Small intestine (tissue), 7 donors: Measurements from ENCODE around the gene TRAPPC12. TPM values are rescaled to one million over a fixed set of nuclear protein-coding genes. Genes with fewer than 3 reads are reported as not detected.

ENCODE experiments used
- DNase-seq, 2 donors: peaks; one replicate each; pipeline versions ENCODE4 v3.0.0 to v3.0.0-alpha.2; 2013
- FAIRE-seq: peaks from 2 replicates; lab custom pipeline; 2012; peaks lifted over from hg19 to GRCh38; lab: Jason Lieb, UNC
- H3K27ac ChIP-seq, 3 donors: one replicate each; pipeline ENCODE4 v1.5.1; 2013; ENCODE audit warnings: low read length in 2 of 3, mild to moderate bottlenecking in 2 of 3, control low read depth in 1 of 3, inconsistent platforms in 1 of 3, low read depth in 1 of 3, moderate library complexity in 1 of 3
- H3K27me3 ChIP-seq, 3 donors: one replicate each; pipeline ENCODE4 v1.6.1; 2013; ENCODE audit warnings: low read length in 3 of 3, inconsistent platforms in 1 of 3; ENCODE audit not compliant: control insufficient read depth in 3 of 3, insufficient read depth in 3 of 3
- H3K36me3 ChIP-seq, 3 donors: one replicate each; pipeline ENCODE4 v1.6.1; 2013; ENCODE audit warnings: low read length in 3 of 3, inconsistent platforms in 1 of 3, low read depth in 1 of 3, mild to moderate bottlenecking in 1 of 3, moderate library complexity in 1 of 3; ENCODE audit not compliant: control insufficient read depth in 3 of 3, insufficient read depth in 2 of 3
- H3K4me1 ChIP-seq, 3 donors: one replicate each; pipeline ENCODE4 v1.6.1; 2013; ENCODE audit warnings: low read length in 2 of 3, inconsistent platforms in 1 of 3, low read depth in 1 of 3, mild to moderate bottlenecking in 1 of 3, moderate library complexity in 1 of 3; ENCODE audit not compliant: control insufficient read depth in 3 of 3, insufficient read depth in 2 of 3
- H3K4me3 ChIP-seq, 3 donors: one replicate each; pipeline ENCODE4 v1.5.1; 2013; ENCODE audit warnings: low read length in 3 of 3, control low read depth in 1 of 3, inconsistent platforms in 1 of 3, low read depth in 1 of 3, mild to moderate bottlenecking in 1 of 3, moderate library complexity in 1 of 3
- H3K9me3 ChIP-seq, 2 donors: one replicate each; pipeline ENCODE4 v1.6.1; 2013; ENCODE audit warnings: low read depth in 1 of 2, low read length in 1 of 2; ENCODE audit not compliant: control insufficient read depth in 2 of 2, insufficient read depth in 1 of 2
- WGBS, 3 donors: extraction: QIAGEN DNeasy Blood & Tissue Kit; methylation state at CpG; one replicate each; pipeline ENCODE4 v1.1.7; 2013; 5-methylcytosine and 5-hydroxymethylcytosine counted together
- polyA plus RNA-seq, 4 donors: library from polyadenylated mRNA; stranded (reverse) in 3 of 4; unstranded in 1 of 4; fragments of 200-250 nt in 3 of 4; fragments of 120-200 nt in 1 of 4; gene quantifications; one replicate each; pipeline versions ENCODE4 v1.2.1 to v1.2.3, GENCODE V29; 2013
- donor health status: healthy with polysubstance abuse.
- donor health status: control.
- donor health status: control.
- donor health status: Bipolar disorder and iron deficiency.
- donor health status: healthy.

Gene TRAPPC12
- polyA plus RNA-seq, 4 donors: 43.9 to 120 (median 87.9) TPM

- no peak overlapping the region for H3K4me3 ChIP-seq
- FAIRE-seq (no peak), DNase-seq (no peak)
- H3K9me3 ChIP-seq: no peaks in the 10 kb centered on the region
- H3K27me3 ChIP-seq: no peaks in the 10 kb centered on the region
- WGBS, 3 donors: 75 to 85% (median 80%) methylated on average over 10 of the region's 10 CpGs
- no peak overlapping the region for H3K27ac ChIP-seq
- H3K36me3 ChIP-seq: peaks cover 5 to 79% (median 9%) of the 10 kb centered on the region in 3 donors
- no peaks in the 10 kb centered on the region for H3K4me1 ChIP-seq
These were observed 83.1 kb downstream of the TRAPPC12 start for GRCh38 chr2:3462493-3463104.

- 88 to 94% (median 92%) methylated on average over 25 of the region's 25 CpGs for WGBS, 3 donors
- no peak overlapping the region for H3K27ac ChIP-seq
- no peak for FAIRE-seq
These were observed 83.8 kb downstream of the TRAPPC12 start for GRCh38 chr2:3463186-3463835.

GRCh38 chr2:3463944-3464343, 84.5 kb downstream of the TRAPPC12 start:
- no peaks in the 10 kb centered on the region for H3K4me1 ChIP-seq
- H3K27ac ChIP-seq: no peak overlapping the region
- no peaks in the 10 kb centered on the region for H3K9me3 ChIP-seq
- FAIRE-seq (no peak), DNase-seq (no peak)
- H3K36me3 ChIP-seq: peaks cover 4 to 83% (median 7%) of the 10 kb centered on the region in 3 donors
- H3K4me3 ChIP-seq: no peak overlapping the region
- 94 to 97% (median 96%) methylated on average over 13 of the region's 13 CpGs for WGBS, 3 donors
- H3K27me3 ChIP-seq: no peaks in the 10 kb centered on the region

More at GRCh38 chr2:3463186-3463835, 83.8 kb downstream of the TRAPPC12 start:
- Histone ChIP-seq H3K27me3 (no peaks in the 10 kb centered on the region), H3K4me3 (no peak overlapping the region), H3K4me1 (no peaks in the 10 kb centered on the region), H3K36me3 (peaks cover 4 to 79% (median 7%) of the 10 kb centered on the region in 3 donors), H3K9me3 (no peaks in the 10 kb centered on the region)
- DNase-seq: no peak

- Histone ChIP-seq H3K27ac (no peak overlapping the region), H3K4me3 (no peak overlapping the region), H3K9me3 (no peaks in the 10 kb centered on the region), H3K4me1 (no peaks in the 10 kb centered on the region), H3K36me3 (peaks cover 4 to 80% (median 10%) of the 10 kb centered on the region in 3 donors), H3K27me3 (no peaks in the 10 kb centered on the region)
- 96 to 98% (median 96%) methylated on average over 21 of the region's 21 CpGs for WGBS, 3 donors
- FAIRE-seq: no peak
- DNase-seq: no peak
These were observed 85.0 kb downstream of the TRAPPC12 start for GRCh38 chr2:3464401-3465005.

- H3K9me3 ChIP-seq: no peaks in the 10 kb centered on the region
- FAIRE-seq (no peak), DNase-seq (no peak)
- WGBS, 3 donors: 93 to 97% (median 94%) methylated on average over 28 of the region's 28 CpGs
- H3K4me1 ChIP-seq: no peaks in the 10 kb centered on the region
- peaks cover 5 to 83% (median 10%) of the 10 kb centered on the region in 3 donors for H3K36me3 ChIP-seq
- no peak overlapping the region for H3K4me3 ChIP-seq
- no peaks in the 10 kb centered on the region for H3K27me3 ChIP-seq
- H3K27ac ChIP-seq: no peak overlapping the region
These were observed 85.8 kb downstream of the TRAPPC12 start for GRCh38 chr2:3465328-3465727.

- H3K27ac ChIP-seq: no peak overlapping the region
- DNase-seq (no peak), FAIRE-seq (no peak)
- WGBS, 3 donors: 88 to 94% (median 90%) methylated on average over 13 of the region's 13 CpGs
- no peaks in the 10 kb centered on the region for H3K27me3 ChIP-seq
- H3K36me3 ChIP-seq: peaks cover 7 to 82% (median 10%) of the 10 kb centered on the region in 3 donors
- H3K4me1 ChIP-seq: no peaks in the 10 kb centered on the region
- no peak overlapping the region for H3K4me3 ChIP-seq
- H3K9me3 ChIP-seq: no peaks in the 10 kb centered on the region
These were observed 86.5 kb downstream of the TRAPPC12 start for GRCh38 chr2:3465844-3466481.

GRCh38 chr2:3466482-3466863, 87.0 kb downstream of the TRAPPC12 start:
- WGBS, 3 donors: 95 to 100% (median 99%) methylated on average over 9 of the region's 9 CpGs
- peaks cover 10 to 81% (median 12%) of the 10 kb centered on the region in 3 donors for H3K36me3 ChIP-seq
- no peak overlapping the region for H3K27ac ChIP-seq
- no peaks in the 10 kb centered on the region for H3K9me3 ChIP-seq
- no peak overlapping the region for H3K4me3 ChIP-seq
- H3K4me1 ChIP-seq: no peaks in the 10 kb centered on the region
- H3K27me3 ChIP-seq: no peaks in the 10 kb centered on the region
- no peak for FAIRE-seq
- DNase-seq: no peak

- Histone ChIP-seq H3K9me3 (no peaks in the 10 kb centered on the region), H3K27me3 (no peaks in the 10 kb centered on the region), H3K4me3 (no peak overlapping the region), H3K36me3 (peaks cover 10 to 81% (median 15%) of the 10 kb centered on the region in 3 donors), H3K4me1 (no peaks in the 10 kb centered on the region), H3K27ac (no peak overlapping the region)
- FAIRE-seq (no peak), DNase-seq (no peak)
- WGBS, 3 donors: 92 to 94% (median 92%) methylated on average over 14 of the region's 14 CpGs
These were observed 87.5 kb downstream of the TRAPPC12 start for GRCh38 chr2:3466966-3467365.
